ENCODE results near the gene TCTN3.

DNA sequence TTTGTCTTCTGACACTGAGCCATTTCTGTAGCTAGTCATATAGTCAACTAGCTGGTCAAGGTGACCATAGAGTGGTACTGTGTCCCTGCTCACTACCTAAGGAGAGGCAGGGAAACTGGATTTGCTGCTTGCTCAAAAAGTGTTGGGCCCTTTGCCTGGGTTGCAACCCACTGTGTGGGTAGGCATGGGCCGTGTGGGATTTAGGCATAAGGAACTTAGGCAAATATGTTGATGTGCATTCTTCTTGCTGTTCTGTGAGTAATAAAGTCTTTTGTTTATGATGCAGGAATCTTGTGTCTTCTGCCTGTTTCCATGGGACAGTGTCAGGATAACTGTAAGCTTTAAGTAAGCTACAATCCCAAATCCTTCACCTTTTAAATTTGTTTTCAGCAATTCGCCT lies 23.1 kb upstream of the TCTN3 start:
- TF ChIP-seq POLR2AphosphoS5 (IDR thresholded peaks at IDR 0.05; ENCODE audit: low read depth, low read length) (no peak), TAF1 (IDR thresholded peaks at IDR 0.05; ENCODE audit: borderline replicate concordance, insufficient read depth, low read length) (no peak), SIN3A (IDR thresholded peaks at IDR 0.05; ENCODE audit: borderline replicate concordance, insufficient read depth, low read length) (no peak), FOXP2 (optimal IDR thresholded peaks at IDR 0.05; ENCODE audit: borderline replicate concordance, extremely low read depth, extremely low read length, insufficient read depth) (no peak)
- TF ChIP-seq, protein P1, sequence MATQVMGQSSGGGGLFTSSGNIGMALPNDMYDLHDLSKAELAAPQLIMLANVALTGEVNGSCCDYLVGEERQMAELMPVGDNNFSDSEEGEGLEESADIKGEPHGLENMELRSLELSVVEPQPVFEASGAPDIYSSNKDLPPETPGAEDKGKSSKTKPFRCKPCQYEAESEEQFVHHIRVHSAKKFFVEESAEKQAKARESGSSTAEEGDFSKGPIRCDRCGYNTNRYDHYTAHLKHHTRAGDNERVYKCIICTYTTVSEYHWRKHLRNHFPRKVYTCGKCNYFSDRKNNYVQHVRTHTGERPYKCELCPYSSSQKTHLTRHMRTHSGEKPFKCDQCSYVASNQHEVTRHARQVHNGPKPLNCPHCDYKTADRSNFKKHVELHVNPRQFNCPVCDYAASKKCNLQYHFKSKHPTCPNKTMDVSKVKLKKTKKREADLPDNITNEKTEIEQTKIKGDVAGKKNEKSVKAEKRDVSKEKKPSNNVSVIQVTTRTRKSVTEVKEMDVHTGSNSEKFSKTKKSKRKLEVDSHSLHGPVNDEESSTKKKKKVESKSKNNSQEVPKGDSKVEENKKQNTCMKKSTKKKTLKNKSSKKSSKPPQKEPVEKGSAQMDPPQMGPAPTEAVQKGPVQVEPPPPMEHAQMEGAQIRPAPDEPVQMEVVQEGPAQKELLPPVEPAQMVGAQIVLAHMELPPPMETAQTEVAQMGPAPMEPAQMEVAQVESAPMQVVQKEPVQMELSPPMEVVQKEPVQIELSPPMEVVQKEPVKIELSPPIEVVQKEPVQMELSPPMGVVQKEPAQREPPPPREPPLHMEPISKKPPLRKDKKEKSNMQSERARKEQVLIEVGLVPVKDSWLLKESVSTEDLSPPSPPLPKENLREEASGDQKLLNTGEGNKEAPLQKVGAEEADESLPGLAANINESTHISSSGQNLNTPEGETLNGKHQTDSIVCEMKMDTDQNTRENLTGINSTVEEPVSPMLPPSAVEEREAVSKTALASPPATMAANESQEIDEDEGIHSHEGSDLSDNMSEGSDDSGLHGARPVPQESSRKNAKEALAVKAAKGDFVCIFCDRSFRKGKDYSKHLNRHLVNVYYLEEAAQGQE (IDR thresholded peaks at IDR 0.05; ENCODE audit: insufficient read depth in 1 of 2, low read depth in 2 of 2, low read length in 2 of 2) = no peak
